Gastrocnemius medialis (tissue), 4 donors: Measurements from ENCODE around the gene CPPED1. TPM values are rescaled to one million over a fixed set of nuclear protein-coding genes. Genes with fewer than 3 reads are reported as not detected.

Experiments used
- ATAC-seq, 2 donors: fragments of 150-250 bp; one replicate each; pipeline ENCODE4 v1.9.1; 2016
- DNase-seq, 2 donors: peaks; one replicate each; pipeline ENCODE4 v3.0.0-alpha.2; 2019
- H3K27ac ChIP-seq, 4 donors: fragments of 200-600 bp; sonication (generic); 1 replicate in 1 of 4; 2 replicates in 3 of 4; pipeline ENCODE4 v1.5.1; 2016 to 2018; ENCODE audit warnings: mild to moderate bottlenecking in 2 of 4, moderate library complexity in 1 of 4
- H3K27me3 ChIP-seq, 3 donors: fragments of 200-600 bp; sonication (generic) in 2 of 3; 1 replicate in 1 of 3; 2 replicates in 2 of 3; pipeline versions ENCODE4 v1.5.1 to v1.6.0; 2016 to 2019; ENCODE audit warnings: mild to moderate bottlenecking in 1 of 3, moderate library complexity in 1 of 3
- H3K36me3 ChIP-seq, 2 donors: fragments of 200-600 bp; sonication (generic) in 1 of 2; one replicate each; pipeline ENCODE4 v1.5.1; 2017 to 2018
- H3K4me1 ChIP-seq, 2 donors: fragments of 200-600 bp; sonication (generic) in 1 of 2; one replicate each; pipeline ENCODE4 v1.5.1; 2016 to 2017; ENCODE audit warnings: mild to moderate bottlenecking in 2 of 2
- H3K4me3 ChIP-seq, 4 donors: fragments of 200-600 bp; sonication (generic) in 3 of 4; 1 replicate in 1 of 4; 2 replicates in 3 of 4; pipeline ENCODE4 v1.5.1; 2016 to 2019; ENCODE audit warnings: mild to moderate bottlenecking in 2 of 4
- H3K9me3 ChIP-seq, 3 donors: fragments of 200-600 bp; sonication (generic) in 2 of 3; 1 replicate in 1 of 3; 2 replicates in 2 of 3; pipeline ENCODE4 v1.5.1; 2016 to 2019
- POLR2A ChIP-seq, 2 donors: fragments of 450-650 bp; IDR thresholded peaks; one replicate each; pipeline ENCODE4 v1.6.1; 2017; ENCODE audit warnings: antibody characterized with exemption in 2 of 2, mild to moderate bottlenecking in 2 of 2, moderate library complexity in 2 of 2
- in situ Hi-C, 4 donors: fragments of 200-750 bp; cut with MboI; loops; one replicate each; pipeline versions ENCODE4 v1.15.0 to v1.8.0; 2017; ENCODE audit warnings: low sequenced_read_pairs in 4 of 4
- intact Hi-C: fragments of 100-400 bp; cut with DNase I; formaldehyde crosslinking; loops from one replicate; pipeline ENCODE4 v1.15.1; 2023; ENCODE audit warnings: low total_unique reads
- total RNA-seq, 4 donors: library from RNA; depleted of rRNA; stranded (reverse); fragments of >200 nt; gene quantifications; one replicate each; pipeline versions ENCODE4 v1.1.0 to v1.2.3, GENCODE V29; 2016
- TF ChIP-seq, protein P1 (sequence below), 5 experiments: fragments of 450-650 bp in 3 of 5; fragments of 200-600 bp in 2 of 5; sonication (generic) in 2 of 5; IDR thresholded peaks in 4 of 5; conservative IDR thresholded peaks in 1 of 5; 1 replicate in 4 of 5; 2 replicates in 1 of 5; pipeline ENCODE4 v1.5.1; 2016 to 2019; ENCODE audit warnings: antibody characterized with exemption in 5 of 5, mild to moderate bottlenecking in 3 of 5, moderate library complexity in 3 of 5

CPPED1 gene
- total RNA-seq, 4 donors from 2014 or later: 2.8 to 8.7 (median 6.6) TPM

DNA sequence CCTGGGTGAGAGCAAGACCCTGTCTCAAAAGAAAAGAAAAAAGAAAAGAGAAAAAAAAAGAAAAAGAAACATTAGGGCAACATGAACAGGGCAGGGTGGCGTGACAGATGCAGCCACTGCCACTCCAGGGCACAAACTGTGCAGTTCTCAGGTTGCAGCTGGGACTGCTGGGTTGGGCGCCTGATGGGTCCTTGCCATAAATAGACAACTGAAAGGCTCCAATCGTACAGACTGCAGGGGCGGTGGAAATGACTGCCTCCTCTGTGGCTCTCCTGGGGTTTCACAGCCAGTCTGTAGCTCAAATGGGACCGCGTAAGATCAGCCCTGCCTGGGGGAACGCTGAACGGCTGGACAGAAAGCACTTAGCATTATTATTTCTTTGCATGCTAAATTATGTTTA lies 130.7 kb downstream of the CPPED1 start:
- peak overlapping the region in 1 of 4 donors; percentile 67 for H3K27ac ChIP-seq
- peaks cover 0 to 4% of the 10 kb centered on the region in 2 donors for H3K4me1 ChIP-seq
- DNase-seq: peak; percentile 10 to 39
- intact Hi-C loops: no loop called here
- no peaks in the 10 kb centered on the region for H3K9me3 ChIP-seq
- H3K36me3 ChIP-seq: no peaks in the 10 kb centered on the region
- no peak for TF ChIP-seq POLR2A (IDR thresholded peaks at IDR 0.05)
- TF ChIP-seq, protein P1, sequence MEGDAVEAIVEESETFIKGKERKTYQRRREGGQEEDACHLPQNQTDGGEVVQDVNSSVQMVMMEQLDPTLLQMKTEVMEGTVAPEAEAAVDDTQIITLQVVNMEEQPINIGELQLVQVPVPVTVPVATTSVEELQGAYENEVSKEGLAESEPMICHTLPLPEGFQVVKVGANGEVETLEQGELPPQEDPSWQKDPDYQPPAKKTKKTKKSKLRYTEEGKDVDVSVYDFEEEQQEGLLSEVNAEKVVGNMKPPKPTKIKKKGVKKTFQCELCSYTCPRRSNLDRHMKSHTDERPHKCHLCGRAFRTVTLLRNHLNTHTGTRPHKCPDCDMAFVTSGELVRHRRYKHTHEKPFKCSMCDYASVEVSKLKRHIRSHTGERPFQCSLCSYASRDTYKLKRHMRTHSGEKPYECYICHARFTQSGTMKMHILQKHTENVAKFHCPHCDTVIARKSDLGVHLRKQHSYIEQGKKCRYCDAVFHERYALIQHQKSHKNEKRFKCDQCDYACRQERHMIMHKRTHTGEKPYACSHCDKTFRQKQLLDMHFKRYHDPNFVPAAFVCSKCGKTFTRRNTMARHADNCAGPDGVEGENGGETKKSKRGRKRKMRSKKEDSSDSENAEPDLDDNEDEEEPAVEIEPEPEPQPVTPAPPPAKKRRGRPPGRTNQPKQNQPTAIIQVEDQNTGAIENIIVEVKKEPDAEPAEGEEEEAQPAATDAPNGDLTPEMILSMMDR (IDR thresholded peaks at IDR 0.05 in 4 of 5, conservative IDR thresholded peaks at IDR 0.05 in 1 of 5): no peak
- H3K4me3 ChIP-seq: peak overlapping the region in 1 of 4 donors; percentile 34
- in situ Hi-C loops: loop anchor here in 1 of 4 donors (25.0 kb wide), 1 partner anchor 89 kb away; no protein-coding TSS in a partner anchor
- H3K27me3 ChIP-seq: no peaks in the 10 kb centered on the region
- peak; percentile 75 to 86 for ATAC-seq

DNA sequence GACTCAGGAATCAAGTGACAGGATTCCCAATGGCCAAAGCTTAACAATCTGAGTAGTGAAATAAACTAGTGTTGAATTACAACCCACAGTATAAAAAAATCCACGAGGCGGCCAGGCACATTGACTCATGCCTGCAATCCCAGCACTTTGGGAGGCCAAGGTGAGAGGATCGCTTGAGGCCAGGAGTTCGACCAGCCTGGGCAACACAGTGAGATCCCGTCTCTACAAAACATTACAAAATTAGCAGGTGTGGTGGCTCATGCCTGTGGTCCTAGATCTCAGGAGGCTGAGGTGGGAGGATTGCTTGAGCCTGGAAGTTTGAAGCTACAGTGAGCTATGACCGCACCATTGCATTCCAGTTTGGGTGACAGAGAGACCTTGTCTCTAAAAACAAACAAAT lies 133.8 kb downstream of the CPPED1 start:
- H3K9me3 ChIP-seq: no peaks in the 10 kb centered on the region
- ATAC-seq: no peak
- TF ChIP-seq, protein P1 (IDR thresholded peaks at IDR 0.05 in 4 of 5, conservative IDR thresholded peaks at IDR 0.05 in 1 of 5): no peak
- TF ChIP-seq POLR2A (IDR thresholded peaks at IDR 0.05): no peak
- no peak overlapping the region for H3K4me3 ChIP-seq
- intact Hi-C loops: no loop called here
- in situ Hi-C loops: loop anchor here in 1 of 4 donors (25.0 kb wide), 1 partner anchor 92 kb away; no protein-coding TSS in a partner anchor
- H3K27ac ChIP-seq: no peak overlapping the region
- no peaks in the 10 kb centered on the region for H3K36me3 ChIP-seq
- no peaks in the 10 kb centered on the region for H3K27me3 ChIP-seq
- H3K4me1 ChIP-seq: peaks cover 0 to 4% of the 10 kb centered on the region in 2 donors
- no peak for DNase-seq

DNA sequence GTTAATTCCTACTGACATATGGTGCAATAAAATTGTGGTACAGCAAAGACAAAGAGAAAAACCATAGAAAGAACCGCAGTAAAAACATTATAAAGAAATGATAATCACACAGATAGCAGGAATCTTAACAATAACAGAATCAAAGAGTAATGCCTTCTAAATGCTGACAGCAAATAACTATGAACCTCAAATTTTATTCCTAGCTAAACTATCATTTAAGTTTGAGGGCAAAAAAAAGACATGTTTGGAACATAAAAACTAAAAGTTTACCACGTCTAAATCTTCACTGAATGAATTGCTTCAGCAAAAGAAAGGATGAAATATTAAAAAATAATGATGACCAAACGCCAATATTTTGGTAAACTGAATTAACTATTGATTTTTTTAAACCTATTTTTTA lies 135.8 kb downstream of the CPPED1 start:
- in situ Hi-C loops: loop anchor here in 1 of 4 donors (25.0 kb wide), 1 partner anchor 94 kb away; no protein-coding TSS in a partner anchor
- ATAC-seq: no peak
- peaks cover 0 to 4% of the 10 kb centered on the region in 2 donors for H3K4me1 ChIP-seq
- DNase-seq: no peak
- peaks cover 0 to 10% of the 10 kb centered on the region in 2 donors for H3K36me3 ChIP-seq
- no peak overlapping the region for H3K27ac ChIP-seq
- no peaks in the 10 kb centered on the region for H3K27me3 ChIP-seq
- intact Hi-C loops: no loop called here
- no peaks in the 10 kb centered on the region for H3K9me3 ChIP-seq
- no peak overlapping the region for H3K4me3 ChIP-seq
- TF ChIP-seq, protein P1 (IDR thresholded peaks at IDR 0.05 in 4 of 5, conservative IDR thresholded peaks at IDR 0.05 in 1 of 5): no peak
- no peak for TF ChIP-seq POLR2A (IDR thresholded peaks at IDR 0.05)

DNA sequence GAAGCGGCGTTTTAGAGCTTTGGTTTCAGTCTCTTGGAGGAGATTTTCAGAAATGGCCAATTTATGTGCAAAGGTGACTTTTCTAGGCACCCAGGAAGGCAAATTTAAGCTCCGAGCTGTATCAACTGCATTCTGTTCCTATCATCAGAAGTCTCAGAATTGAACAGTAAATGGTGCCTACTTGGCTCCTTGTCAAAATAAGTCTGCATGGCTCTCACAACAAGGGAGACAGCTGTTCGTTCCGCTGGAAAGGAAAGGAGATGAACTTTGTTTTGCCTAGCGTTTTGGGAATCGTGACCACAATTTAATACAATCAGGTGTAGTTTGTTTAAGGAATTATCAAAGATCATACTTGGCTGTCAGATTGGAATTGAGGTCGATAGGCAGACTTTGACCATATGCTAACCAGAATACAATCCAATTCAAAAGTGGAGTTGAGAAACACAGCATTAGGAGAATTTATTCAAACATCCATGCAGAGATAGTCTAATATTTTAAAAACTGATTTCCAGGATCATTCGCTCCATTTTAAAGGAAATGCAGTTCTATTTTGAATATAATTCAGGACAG lies 139.4 kb downstream of the CPPED1 start:
- Histone ChIP-seq H3K27ac (no peak overlapping the region), H3K9me3 (no peaks in the 10 kb centered on the region), H3K4me1 (no peaks in the 10 kb centered on the region), H3K36me3 (peaks cover 0 to 10% of the 10 kb centered on the region in 2 donors), H3K4me3 (no peak overlapping the region), H3K27me3 (no peaks in the 10 kb centered on the region)
- intact Hi-C loops (no loop called here), in situ Hi-C loops (loop anchor here in 1 of 4 donors (25.0 kb wide), 1 partner anchor 98 kb away; no protein-coding TSS in a partner anchor)
- ATAC-seq (no peak), DNase-seq (no peak)
- TF ChIP-seq, protein P1 (IDR thresholded peaks at IDR 0.05 in 4 of 5, conservative IDR thresholded peaks at IDR 0.05 in 1 of 5): no peak
- no peak for TF ChIP-seq POLR2A (IDR thresholded peaks at IDR 0.05)
